LHCN-M2 (cell line): ENCODE results near the gene THSD7B. TPM values are rescaled to one million over a fixed set of nuclear protein-coding genes. Genes with fewer than 3 reads are reported as not detected.

ENCODE experiments used
- DNase-seq: peaks from one replicate; pipeline ENCODE4 v3.0.0-alpha.2; 2012; ENCODE audit warnings: low read depth
- total RNA-seq: library from RNA; depleted of rRNA; stranded (reverse); fragments of >200 nt; gene quantifications from 2 replicates; pipeline ENCODE4 v1.2.3, GENCODE V29; 2014

The THSD7B gene
- total RNA-seq, 1 experiment from 2014 or later = not detected

- no peak for DNase-seq
Measured at GRCh38 chr2:137348301-137348700, 583.0 kb downstream of the THSD7B start.

DNA sequence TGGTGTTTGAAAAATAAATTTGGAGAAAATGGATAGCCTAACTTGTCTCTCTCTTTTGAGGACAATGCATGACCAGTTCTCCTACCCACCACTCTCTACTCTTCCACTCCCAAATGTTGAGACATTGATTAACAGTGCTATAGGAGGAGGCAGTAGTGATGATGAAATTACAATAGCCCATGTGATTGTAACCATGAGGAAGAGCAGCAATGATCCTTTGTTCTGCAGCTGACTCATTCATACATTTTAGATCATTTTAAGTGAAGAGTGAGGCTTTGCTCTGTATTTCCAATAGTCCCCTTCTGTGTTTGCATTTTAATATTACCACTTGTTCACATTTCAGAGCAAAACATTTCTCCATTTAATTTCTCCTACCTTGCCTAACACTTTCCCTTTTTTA, 592.3 kb downstream of the THSD7B start:
- no peak for DNase-seq

DNA sequence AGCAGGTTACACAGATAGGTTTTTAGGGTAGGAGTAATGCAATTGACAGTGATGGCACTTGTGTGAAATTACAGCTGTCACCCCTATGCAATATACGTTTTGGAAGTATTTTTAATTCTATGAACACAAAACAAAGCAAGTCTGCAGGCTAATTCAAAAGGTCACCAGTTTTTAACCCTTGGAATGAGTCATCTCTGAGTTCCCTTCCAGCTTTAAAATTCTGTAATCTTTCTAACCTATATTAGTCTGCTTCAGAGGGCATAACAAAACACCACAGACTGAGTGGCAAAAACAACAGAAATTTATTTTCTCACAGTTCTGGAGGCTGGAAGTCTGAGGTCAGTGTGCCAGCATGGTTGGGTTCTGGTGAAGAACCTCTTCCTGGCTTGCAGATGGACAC, 602.0 kb downstream of the THSD7B start:
- DNase-seq = peak; percentile 26

- no peak for DNase-seq
Measured at GRCh38 chr2:137369106-137369505, 603.8 kb downstream of the THSD7B start.

DNA sequence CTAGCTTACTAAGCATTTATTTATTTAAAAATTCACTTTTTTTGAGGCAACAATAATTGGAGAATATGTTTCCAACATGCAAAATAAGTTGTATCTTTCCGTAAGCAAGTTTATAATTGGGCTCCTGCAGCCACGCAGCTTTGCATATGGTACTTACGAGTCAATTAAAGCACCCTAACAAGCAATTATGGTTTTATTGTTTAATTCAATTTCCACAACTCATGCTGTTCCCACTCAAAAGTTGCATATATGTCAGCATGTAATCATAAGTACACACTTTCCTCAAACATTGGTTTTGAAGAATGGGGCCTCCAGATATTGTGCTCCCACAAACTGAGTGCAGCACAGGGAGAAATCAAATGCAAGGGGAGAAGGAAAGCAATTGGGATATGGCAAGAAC, 613.8 kb downstream of the THSD7B start:
- no peak for DNase-seq

GRCh38 chr2:137380610-137381009, 615.3 kb downstream of the THSD7B start:
- DNase-seq = peak; percentile 17

GRCh38 chr2:137381731-137382130, 616.4 kb downstream of the THSD7B start:
- DNase-seq = no peak

DNA sequence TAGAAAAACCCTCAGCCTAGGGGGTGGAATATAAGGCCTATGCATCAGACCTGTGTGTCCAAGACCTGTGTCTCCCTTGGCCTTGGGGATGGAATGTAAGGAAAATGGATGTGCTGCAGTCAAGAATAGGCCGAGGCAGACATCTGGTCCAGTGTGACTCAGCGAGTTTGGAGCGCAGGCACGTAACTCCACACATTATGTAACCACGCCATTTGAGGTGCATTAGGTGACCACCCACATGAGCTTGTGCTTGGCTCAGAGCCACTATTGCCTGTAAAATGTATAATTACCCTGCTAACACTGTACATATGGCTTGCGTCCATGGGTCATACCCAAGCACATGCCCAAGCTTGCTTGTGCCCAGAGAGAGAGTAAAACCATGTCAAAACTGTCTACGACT, 618.0 kb downstream of the THSD7B start:
- peak; percentile 6 for DNase-seq

DNA sequence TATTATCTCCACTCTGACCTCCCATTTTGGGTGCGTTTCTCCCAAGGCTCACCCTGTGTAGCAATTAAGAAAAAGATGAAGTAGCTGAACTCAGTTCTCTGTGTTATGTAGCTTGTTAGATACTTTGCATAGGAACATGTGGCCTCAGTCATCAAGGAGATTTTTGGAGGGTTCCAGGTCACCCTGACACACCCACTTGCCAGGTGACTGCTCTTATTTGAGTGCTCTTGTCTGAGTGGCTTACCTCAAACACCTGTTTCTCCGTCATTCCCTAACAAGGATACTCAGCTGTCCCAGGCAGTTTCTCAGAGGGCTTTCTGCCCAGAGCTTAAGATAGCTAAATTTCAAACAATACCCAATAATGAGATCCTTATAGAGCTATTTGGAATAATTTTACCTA, 621.7 kb downstream of the THSD7B start:
- DNase-seq = no peak

- no peak for DNase-seq
Measured at GRCh38 chr2:137405496-137405895, 640.2 kb downstream of the THSD7B start.

GRCh38 chr2:137411585-137411984, 646.2 kb downstream of the THSD7B start:
- no peak for DNase-seq

DNA sequence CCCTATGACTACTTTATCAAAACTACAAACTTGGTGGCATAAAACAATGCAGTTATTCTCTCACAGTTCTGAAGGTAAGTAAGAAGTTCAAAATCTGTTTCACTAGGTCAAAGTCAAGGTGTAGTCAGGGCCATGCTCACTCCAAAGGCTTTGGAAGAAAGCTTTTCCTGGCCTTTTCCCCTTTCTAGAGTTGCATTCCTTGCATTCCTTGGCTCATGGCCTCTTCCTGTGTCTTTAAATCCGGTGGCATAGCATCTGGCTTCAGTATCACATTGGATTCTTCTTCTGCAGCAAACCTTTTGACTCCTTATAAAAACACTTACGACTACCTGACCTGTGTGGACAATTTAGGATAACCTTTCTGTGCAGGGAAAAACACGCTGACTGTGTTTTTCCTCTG, 655.4 kb downstream of the THSD7B start:
- no peak for DNase-seq

GRCh38 chr2:137435162-137435561, 669.8 kb downstream of the THSD7B start:
- DNase-seq = no peak

DNA sequence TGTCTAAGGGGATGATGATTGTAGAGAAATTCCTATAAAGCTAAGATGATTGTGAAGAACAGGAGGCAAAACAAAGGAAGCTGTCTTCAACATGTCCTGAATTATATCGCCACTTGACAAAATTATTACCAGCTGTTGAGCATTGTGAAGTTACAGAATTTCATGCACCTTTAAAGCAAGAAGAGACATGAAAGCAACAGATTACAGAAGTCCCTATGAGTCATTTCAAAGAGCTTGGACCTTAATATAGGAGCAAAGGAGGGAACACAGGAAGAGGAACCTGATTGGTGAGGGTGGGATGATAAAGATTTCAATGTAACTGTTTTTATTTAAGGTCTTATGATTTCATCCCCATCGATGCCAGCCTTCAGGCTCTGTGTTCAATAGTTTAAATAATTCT, 672.0 kb downstream of the THSD7B start:
- DNase-seq = no peak

- DNase-seq = no peak
Measured at GRCh38 chr2:137444970-137445369, 679.6 kb downstream of the THSD7B start.

- DNase-seq = no peak
Measured at GRCh38 chr2:137449454-137449853, 684.1 kb downstream of the THSD7B start.

DNA sequence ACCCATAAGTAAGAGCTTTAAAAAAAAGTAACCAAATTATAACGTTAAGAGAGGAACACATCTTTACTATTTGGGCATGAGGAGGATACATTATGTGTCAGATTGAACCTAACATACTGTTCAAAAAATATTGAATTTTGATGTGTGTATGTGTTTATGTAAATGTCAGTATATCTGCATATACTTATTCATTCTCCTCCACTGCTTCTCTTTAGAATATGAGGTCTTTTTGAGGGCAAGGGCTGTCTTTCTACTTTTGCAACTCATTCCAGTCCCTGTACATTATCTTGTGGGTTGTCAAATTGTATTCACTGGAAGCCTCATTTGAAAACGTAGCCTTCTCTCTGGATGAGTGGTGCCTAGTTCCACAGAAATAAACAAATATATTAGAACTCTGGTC, 689.5 kb downstream of the THSD7B start:
- DNase-seq = no peak

GRCh38 chr2:137467246-137467862, 702.0 kb downstream of the THSD7B start:
- peak; percentile 2 for DNase-seq

GRCh38 chr2:137493261-137493660, 727.9 kb downstream of the THSD7B start:
- no peak for DNase-seq

GRCh38 chr2:137500599-137500998, 735.3 kb downstream of the THSD7B start:
- no peak for DNase-seq

DNA sequence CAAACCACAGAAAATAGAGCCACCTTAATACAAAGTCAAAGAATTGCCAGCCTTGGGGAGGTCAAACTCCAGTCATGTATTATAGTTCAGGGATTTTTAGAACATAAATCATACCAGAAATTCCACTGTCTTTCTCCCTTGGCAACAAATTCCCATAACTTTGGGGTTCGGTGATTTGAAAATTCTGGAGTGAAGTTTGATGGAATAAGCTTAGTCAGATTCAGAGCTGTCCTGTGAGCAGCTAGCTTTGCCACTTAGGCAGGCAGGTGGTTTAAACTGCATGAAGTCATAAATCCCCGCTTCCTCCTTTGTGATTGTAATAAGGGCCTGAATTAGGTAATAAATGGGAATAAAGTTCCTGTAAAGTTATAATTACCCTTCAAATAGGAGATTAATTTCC, 741.9 kb downstream of the THSD7B start:
- no peak for DNase-seq

GRCh38 chr2:137508739-137509384, 743.5 kb downstream of the THSD7B start:
- DNase-seq = no peak

DNA sequence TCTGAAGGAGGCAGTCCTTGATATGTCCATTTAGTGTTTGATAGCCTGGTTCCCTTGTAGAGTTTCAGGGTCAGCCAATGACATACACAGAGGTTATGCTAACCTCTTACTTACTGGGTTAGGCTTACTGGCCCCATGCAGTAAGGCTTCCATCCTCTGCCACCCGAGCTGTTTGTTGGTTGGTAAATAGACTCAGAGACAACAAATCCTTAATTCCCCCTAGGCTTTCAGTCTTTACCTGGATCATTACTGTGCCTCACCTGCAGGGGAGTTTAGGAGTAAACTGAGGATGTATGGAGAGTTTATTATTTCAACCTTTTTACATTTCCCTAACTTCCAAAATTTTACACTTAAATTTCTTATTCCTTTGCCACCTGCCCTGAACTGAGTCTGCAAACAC, 746.2 kb downstream of the THSD7B start:
- DNase-seq = no peak
